Islet precursor cell (in vitro differentiated cells): ENCODE results near the gene SPOUT1.
"Not testable (repeated sequence)": the region's sequence is repeated elsewhere in the genome, so short reads cannot be mapped to it uniquely, and the experiment has no call there.

ENCODE experiments used
- DNase-seq: peaks from one replicate; pipeline ENCODE4 v3.0.0-alpha.2; 2018

Gene SPOUT1

DNA sequence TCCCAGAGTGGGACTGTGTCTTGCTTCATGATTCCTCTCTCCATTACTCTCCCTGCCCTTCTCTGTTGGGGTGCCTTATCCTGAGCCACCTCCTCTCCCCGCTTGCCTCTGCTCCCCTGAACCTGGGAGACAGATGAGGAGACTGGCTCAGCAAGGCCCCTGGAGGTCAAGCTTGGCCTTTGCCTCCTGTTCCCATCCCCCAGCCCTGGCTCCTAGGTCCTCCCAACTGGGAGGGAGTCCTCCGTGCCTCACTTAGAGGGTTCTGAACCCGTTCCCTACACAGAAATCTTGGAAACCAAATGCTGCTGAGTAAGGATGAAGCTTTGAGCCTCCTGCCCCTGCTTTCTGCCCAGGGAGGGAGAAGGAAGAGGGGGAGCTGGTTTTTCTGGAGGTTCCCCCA, 21.1 kb downstream of the SPOUT1 start:
- DNase-seq, result peak; percentile 44

DNA sequence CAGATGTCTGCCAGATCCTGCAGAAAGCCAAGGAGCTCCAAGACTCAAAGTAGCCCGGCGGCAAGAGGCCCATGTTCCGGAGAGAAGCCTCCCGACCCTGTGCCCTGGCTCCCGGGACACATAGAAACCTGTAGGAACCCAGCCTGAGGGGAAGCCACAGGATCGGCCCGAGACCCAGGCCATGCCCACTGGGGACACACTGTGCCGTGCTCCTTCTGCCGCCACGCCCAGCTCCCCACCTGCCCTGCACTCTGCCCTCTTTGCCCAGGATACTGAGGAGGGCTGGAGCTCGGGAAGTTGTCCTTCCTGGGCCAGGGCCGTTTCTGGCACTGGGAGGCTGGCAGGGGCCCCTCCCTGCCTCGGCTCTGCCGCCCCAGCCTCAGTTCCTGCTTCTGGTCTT, 21.8 kb downstream of the SPOUT1 start:
- DNase-seq, result no peak

DNA sequence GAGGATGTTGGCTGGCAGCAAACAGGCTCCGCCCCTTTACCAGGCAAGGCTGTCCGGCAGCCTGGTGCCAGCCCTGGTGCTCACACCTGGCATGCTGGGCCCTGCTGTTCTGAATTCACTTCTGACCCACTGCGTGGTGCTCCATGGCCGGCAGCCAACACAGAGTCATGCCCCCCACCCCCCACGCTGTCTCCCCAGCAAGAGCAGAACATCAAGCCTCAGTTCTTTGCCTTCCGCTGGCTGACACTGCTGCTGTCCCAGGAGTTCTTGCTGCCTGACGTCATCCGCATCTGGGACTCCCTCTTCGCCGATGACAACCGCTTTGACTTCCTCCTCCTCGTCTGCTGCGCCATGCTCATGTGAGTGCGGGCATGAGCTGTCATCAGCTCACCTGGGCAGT, 23.9 kb downstream of the SPOUT1 start:
- DNase-seq, result no peak

DNA sequence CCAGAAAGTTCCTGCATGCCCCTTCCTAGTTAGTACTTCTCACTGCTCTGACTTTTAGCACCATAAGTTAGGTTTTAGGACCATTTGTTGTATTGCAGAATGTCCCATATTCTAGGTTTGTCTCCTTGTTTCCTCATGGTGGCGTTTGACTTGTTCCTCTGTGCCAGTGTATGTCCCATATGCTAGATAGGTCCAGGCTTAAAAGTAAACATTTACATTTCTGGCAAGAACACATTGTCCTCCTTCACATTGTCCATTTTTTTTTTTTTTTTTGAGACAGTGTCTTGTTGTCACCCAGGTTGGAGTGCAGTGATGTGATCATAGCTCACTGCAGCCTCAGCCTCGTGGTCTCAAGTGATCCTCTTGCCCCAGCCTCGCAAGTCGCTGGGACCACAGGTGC, 27.1 kb downstream of the SPOUT1 start:
- DNase-seq, result no peak

DNA sequence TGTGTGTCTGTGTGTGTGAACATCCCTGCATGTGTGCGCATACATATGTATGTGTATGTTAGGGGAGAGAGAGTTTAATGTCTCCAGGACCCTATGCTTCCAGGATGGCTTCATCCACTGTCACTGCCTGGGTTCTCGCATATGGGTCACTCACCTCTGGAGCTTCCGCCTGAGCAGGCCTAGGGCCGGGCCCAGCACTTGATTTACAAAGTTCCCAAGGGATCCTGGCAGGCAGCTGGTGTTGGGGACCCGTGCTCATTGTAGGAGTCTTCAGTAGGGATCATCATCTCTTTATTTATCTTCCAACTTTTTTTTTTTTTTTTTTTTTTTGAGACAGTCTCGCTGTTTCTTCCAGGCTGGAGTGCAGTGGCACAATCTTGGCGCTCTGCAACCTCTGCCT, 29.5 kb downstream of the SPOUT1 start:
- no peak for DNase-seq

DNA sequence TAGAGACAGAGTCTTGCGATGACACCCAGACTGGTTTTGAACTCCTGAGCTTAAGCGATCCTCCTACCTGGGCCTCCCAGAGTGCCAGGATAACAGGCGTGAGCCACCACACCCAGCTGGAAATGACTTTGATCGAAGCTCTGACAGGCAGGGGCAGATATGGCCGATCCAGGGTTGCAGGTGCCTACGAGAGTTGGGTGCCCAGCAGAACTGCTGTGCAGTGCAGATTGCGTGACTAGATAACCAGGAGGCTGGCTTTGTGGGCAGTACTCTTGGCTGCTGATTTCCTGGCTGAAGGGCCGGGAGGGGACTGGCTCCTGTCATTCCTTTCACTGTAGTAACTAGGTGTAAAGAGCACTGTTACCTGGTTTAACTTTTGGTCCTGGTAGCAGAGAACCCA, 30.7 kb downstream of the SPOUT1 start:
- no peak for DNase-seq

DNA sequence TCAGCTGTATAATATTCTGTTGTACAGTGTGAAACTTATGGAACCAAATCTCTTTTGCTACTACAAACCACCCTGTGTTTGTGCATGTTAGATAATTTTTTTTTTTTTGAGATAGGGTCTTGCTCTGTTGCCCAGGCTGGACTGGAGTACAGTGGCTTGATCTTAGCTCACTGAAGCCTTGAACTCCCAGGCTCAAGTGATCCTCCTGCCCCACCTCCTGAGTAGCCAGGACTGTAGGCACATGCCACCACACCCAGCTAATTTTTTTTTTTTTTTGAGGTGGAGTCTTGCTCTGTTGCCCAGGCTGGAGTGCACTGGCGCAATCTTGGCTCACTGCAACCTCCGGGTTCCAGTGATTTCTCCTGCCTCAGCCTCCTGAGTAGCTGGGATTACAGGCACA, 34.6 kb downstream of the SPOUT1 start:
- DNase-seq, result not testable (repeated sequence)

DNA sequence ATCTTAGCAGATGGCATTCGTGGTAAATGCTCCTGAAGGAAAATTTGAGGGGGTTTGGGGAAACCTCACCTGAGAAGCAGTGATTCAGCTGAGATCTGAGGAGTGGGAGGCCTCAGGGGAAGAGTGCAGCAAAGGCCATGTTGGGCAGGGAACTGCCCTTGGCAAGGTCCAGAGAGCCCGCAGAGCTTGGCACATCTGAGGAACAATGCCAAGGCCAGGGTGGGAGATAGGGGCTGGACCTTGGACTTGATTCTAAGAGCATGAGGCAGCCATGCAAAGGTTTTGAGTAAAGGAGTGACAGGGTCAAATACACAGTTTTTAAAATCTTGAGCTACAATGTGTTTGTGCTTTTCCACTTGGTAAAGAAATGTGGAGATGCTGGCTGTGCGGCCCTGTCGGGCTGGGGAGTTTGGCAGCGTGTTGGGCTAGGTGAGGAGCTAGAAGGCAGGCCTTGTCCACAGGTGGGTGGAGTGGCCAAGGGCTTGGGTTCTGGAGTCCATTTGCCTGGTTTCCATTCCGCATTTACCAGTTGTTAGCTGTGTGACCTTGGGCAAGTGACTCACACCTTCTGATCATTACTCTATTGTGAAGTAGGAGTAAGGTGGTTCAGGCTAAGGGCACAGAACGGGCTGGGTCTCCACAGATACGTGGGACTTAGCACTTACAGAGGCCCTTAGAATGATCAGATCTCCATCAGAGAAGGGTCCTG, 36.5 kb downstream of the SPOUT1 start:
- DNase-seq, result no peak

DNA sequence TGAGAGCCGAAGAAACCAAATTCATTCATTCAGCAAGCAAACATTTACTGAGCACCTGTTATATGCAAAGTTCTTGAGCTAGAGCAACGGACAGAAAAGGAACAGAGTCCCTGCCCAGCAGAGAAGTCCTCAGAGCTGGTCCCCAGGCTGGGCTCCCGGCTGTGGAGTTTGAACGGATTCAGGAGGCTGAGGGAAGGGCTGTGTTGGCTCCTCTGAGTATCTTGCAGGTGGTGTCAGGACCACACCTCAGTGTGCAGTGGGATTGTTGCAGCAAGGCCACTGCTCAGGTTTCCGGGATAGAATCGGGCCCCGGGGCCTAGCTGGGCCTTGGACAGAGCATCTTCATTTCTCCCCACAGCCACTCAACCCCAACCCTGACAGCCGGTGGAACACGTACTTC, 37.5 kb downstream of the SPOUT1 start:
- no peak for DNase-seq

DNA sequence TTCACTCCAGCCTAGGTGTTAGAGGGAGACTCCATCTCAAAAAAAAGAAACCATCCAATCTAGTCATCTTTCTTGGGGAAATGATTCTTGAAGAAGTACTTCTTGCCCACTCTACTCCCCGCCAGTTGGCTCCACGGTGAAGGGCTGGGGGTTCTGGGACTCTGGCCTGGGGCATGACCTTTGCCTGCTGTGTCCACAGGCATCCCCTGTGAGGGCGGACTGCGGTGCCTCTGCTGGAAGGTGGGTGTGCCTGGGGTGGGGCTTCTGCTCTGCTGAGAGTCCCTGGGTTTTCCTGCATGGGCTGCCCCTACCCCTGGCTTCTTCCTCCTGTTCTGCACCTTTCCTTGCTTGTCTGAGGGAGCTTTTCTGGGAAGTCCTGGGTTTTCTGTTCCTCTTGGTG, 39.1 kb downstream of the SPOUT1 start:
- DNase-seq, result no peak

DNA sequence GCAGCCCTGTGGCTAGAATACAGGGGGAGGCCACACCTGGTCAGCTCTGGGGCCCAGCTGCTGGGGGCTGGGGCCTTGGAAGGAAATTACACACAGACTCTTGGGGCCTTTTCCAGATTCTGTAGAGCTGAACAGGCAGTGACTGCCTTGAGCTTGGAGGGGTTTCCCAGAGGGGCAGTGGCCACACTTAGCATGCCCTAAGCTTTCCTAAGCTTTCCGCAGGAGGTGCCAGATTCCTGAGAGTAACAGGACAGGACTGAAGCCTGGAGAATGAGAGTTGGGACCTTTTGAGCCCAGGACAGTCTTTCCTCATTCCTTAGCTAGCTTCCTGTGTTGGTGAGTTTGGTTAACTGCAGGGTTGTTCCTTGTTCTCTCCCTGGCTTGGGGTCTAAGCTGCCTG, 41.1 kb downstream of the SPOUT1 start:
- DNase-seq, result no peak

DNA sequence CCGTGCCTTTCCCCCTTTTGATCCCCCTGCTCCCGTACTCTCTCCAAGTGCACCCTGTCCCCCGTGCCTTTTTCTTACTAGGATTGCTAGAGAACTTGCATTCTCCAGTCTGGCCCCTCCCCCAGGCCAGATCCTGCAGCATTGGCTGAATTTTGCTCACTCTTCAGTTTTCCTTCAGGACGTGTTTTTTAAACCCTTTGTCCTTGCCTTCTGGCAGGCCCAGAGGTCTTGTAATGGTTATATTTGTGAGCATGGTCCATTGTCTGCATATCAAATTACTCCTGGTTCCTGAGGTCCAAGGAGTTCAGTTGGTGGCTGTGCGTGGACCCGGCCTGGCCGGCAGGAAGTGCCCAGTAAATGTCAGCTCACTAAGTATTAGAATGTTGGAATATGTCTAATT, 41.9 kb downstream of the SPOUT1 start:
- DNase-seq, result no peak

DNA sequence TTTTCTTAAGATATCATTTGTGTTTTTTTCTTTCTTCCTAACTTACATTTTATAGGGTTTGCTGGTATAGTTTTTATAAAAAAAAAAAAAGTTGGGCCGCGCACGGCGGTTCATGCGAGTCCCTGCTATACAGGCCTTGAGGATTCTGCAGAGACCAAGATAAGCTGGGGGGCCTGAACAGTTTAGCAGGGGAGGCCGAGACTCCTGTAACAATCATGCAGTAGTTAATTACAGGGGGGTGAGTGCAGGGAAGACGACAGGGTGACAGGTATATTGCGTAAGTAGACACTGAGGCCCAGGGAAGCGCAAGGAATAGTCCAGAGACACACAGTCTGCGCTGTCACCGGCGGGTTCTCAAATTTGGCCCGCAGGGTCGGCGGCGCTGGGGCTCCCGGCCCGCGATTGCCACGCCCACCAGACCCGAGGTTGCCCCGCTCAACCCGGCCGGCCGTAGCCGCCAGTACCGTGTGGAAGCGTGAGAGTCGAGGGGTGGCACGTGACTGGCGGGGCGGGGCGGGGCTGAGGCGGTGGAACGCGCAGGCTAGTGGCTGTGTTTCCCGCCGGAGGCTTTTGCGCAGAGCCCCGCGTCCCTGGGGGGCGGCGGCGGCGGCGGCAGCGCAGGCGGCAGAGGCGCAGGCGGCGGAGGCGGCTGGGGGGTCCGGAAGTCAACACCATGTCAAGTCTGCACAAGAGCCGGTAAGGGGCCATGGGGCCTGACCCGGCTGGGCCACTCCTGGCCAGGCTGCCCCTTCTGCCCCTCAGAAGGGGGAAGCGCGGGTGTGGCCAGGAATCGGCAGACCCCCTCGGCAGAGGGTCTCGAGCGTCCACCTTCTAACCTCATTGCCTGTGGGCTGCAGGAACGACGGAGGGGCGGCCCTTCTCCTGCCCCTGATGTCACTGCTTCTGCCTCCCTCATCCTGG, 42.7 kb downstream of the SPOUT1 start, which contains the start of gene TBC1D13:
TBC1D13 (plus strand) TSS at position 573 of the 921 bp plus-strand sequence; CDS start at position 674, 101 bp downstream.
- DNase-seq, result peak; percentile 94

DNA sequence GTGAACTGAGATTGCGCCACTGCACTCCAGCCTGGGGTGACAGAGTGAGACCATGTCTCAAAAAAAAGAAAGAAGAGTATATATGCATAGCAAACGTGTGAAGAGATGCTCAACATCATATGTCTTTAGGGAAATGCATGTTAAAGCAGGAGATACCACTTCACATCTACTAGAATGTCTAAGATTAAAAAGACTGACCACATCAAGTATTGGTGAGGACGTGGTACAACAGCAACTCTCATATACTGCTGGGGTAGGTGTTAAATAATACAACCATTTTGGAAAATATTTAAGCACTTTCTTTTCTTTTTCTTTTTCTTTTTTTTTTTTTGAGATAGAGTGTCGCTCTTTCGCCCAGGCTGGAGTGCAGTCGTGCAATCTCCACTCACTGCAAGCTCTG, 44.2 kb downstream of the SPOUT1 start:
- no peak for DNase-seq

DNA sequence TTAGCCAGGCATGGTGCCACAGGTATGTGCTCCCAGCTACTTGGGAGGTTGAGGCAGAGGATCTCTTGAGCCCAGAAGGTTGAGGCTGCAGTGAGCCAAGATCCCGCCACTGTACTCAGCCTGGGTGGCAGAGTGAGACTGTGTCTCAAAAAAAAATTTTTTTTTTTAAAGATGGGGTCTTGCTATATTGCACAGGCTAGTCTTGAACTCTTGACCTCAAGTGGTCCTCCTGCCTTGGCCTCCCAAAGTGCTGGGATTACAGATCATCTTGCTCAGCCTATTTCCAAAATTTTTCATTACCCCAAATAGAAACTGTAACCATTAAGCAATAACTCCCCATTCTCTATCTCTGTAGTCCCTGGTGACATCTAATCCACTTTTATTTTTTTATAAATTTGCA, 46.9 kb downstream of the SPOUT1 start:
- no peak for DNase-seq

DNA sequence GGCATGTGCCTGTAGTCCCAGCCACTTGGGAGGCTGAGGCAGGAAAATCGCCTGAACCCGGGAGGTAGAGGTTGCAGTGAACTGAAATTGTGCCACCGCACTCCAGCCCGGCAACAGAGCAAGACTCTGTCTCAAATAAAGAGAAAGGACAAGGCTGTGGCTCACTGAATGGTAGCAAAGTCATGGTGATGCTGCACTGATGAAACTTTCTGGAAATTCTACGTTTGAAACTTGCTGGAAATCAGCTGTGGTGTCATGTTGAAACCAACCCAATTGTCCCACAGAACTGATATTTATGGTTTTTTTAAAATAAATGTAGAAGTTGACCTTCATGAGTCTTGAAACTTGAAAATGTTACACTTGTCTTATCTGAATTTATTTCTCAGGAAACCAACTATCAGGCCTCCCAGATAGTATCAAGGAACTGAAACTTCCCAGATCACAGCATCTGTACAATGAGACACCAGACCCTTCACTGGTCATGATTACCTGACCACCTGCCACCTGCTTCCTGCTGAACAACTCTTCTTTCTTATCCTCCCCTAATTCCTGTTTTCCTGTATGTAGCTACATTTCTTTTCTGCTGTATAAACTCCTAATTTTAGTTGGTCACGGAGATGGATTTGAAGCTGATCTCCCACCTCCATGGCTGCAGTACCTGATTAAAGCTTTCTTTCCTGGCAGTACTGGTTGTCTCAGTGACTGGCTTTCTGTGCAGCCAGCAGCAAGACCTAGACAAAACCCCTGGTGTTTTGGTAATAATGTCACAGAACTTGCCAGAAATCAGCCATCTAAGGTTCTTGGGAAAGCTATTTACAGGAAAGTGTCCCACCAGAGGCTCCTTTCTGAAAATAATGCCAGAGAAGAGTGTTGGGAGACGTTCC, 48.2 kb downstream of the SPOUT1 start:
- no peak for DNase-seq

DNA sequence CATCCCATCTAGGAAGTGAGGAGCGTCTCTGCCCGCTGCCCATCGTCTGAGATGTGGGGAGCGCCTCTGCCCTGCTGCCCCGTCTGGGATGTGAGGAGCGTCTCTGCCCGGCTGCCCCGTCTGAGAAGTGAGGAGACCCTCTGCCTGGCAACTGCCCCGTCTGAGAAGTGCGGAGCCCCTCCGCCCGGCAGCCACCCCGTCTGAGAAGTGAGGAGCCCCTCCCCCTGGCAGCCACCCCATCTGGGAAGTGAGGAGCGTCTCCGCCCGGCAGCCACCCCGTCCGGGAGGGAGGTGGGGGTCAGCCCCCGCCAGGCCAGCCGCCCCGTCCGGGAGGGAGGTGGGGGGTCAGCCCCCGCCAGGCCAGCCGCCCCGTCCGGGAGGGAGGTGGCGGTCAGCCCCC, 49.5 kb downstream of the SPOUT1 start:
- DNase-seq, result not testable (repeated sequence)

DNA sequence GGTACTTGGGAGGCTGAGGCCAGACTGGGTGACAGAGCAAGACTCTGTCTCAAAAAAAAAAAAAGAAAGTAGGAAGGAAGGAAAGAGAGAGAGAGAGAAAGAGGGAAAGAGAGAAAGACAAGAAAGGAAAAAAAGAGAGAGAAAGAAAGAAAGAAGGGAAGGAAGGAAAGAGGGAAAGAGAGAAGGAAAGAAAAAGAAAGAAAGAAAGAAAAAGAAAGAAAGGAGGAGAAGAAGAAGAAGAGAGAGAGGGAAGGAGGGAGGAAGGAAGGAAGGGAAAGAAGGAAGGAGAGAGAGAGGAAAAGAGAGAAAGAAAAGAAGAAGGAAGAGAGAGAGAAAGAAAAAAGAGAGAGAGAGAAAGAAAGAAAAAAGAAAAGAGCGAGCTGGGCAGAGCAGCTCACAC, 54.8 kb downstream of the SPOUT1 start:
- DNase-seq, result no peak

DNA sequence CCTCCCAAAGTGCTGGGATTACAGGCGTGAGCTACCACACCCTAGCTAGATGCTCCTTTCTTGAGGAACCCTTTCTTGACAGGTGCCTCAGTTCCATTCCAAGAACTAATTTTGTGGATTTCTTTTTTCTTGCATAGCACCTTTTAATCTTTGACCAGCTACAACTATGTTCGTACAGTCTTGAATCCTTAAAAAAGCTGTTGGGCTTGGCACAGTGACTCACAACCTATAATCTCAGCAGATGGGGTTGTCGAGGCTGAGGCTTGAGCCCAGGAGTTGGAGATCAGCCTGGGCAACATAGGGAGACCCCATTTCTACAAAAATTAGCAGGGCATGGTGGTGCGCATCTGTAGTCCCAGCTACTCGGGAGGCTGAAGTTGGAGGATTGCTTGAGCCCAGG, 56.5 kb downstream of the SPOUT1 start:
- DNase-seq, result no peak

DNA sequence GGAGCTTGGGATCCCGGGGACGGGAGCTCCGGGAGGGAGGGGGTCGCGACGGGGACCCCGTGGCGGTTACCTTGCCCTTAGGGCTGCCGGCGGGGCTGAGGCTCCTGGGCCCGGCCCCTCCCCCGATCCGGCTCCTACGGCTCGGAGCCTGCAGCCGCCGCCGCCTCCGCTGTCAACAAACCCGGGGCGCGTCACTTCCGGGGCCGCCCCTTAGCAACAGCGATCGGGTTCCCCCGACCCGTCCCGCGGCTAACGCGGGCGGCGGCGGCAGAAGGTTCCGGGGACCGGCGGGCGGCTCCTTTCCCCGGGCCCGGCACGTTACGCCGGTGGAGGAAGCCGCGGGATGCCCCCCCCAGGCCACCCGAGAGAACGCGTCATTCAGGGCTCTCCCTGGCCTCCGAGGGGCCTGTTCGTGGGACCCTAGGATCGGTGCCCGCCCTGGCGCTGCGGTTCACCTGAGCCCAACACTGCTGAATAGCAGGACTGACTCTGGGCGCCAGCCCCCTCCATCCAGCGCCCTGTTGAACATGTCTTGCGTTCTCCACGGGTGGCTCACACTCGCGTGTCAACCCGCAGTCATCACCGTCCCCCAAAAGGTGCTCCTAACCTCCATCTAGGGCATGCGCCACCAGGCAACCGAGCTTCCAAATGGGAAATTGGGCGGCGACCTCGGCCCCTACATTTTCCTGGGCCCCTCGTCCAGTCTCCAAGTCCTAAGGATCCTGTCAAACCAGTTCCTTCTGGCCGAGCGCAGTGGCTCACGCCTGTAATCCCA, 57.7 kb downstream of the SPOUT1 start, which contains the start of gene ZER1:
ZER1 (minus strand) TSS at position 183 of the 775 bp plus-strand sequence. CDS start 16,362 bp downstream, outside the sequence.
- peak; percentile 93 for DNase-seq

DNA sequence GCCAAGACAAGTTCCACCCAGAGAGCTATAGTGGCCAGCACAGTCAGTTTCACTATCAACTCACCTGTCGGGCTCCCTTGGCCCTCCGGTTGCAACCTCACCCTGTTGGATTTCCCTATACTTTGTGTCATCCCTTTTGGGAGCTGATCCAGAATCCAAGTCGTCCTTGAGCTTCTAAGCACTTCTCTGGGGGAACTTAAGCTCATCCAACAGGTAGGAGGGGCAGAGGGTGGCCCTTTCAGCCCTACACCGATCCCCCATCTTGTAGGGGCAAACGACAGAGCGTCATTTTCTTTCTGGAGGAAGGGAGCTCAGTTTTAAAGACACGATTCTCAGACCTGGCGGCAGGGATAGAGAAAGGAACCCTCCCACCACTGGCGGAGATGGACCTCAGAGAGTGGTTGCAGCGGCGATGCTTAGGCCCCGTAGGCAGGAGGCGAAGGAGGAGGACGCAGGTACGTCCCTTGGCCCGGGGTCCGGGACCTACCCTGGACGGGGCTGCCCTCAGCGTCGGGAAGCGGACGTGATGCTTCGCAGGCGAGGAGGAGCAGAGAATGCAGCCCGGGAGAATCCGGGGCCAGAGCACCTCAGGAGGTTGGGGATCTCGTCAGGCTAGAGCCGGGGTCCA, 58.4 kb downstream of the SPOUT1 start:
- peak; percentile 74 for DNase-seq
